IMR-90 (cell line): ENCODE data around the gene DMXL1. TPM values are rescaled to one million over a fixed set of nuclear protein-coding genes. Genes with fewer than 3 reads are reported as not detected.

ENCODE experiments used
- ATAC-seq: fragments of 200-7000 bp; cut with Tn5 transposase; 2 replicates; pipeline ENCODE4 v1.9.1; 2020; ENCODE audit warnings: low read depth, mild to moderate bottlenecking, moderate library complexity
- BruUV-seq: library from RNA; stranded (reverse); fragments of 400-500 nt; replicated peaks from 2 replicates; lab custom pipeline; 2021; lab: Mats Ljungman, UMichigan
- CTCF ChIA-PET: fragments of 300-600 bp; formaldehyde crosslinking; extraction: SDS; loops from one replicate; lab custom pipeline; 2021; ENCODE audit warnings: antibody characterized with exemption; lab: Yijun Ruan, JAX
- POLR2A ChIA-PET: fragments of 300-600 bp; sonication (Branson Sonifier 250); formaldehyde crosslinking; loops from one replicate; lab custom pipeline; 2022; ENCODE audit warnings: antibody characterized with exemption; ENCODE audit not compliant: unreplicated experiment; lab: Charles Lee
- DNase-seq: peaks from one replicate; pipeline ENCODE4 v3.0.0; 2013
- H2AFZ ChIP-seq: replicated peaks from 2 replicates; pipeline ENCODE3; 2013; ENCODE audit warnings: low read length, mild to moderate bottlenecking; ENCODE audit not compliant: poor library complexity
- H2AK5ac ChIP-seq: 2 replicates; pipeline ENCODE4 v1.6.1; 2013; ENCODE audit warnings: low read depth, low read length, inconsistent platforms
- H2AK9ac ChIP-seq: replicated peaks from 2 replicates; pipeline ENCODE3; 2013; ENCODE audit warnings: mild to moderate bottlenecking, low read depth, low read length, moderate library complexity; ENCODE audit not compliant: poor library complexity
- H2BK120ac ChIP-seq: 2 replicates; pipeline ENCODE4 v1.6.1; 2013; ENCODE audit warnings: low read depth, low read length, inconsistent platforms
- H2BK15ac ChIP-seq: 3 replicates; pipeline ENCODE4 v1.6.1; 2013; ENCODE audit warnings: low read depth, low read length, inconsistent platforms
- H2BK20ac ChIP-seq: 2 replicates; pipeline ENCODE4 v1.6.1; 2013; ENCODE audit warnings: low read depth, mild to moderate bottlenecking, inconsistent platforms, low read length, moderate library complexity
- H2BK5ac ChIP-seq: 2 replicates; pipeline ENCODE4 v1.6.1; 2013; ENCODE audit warnings: mild to moderate bottlenecking, low read depth, low read length, inconsistent platforms; ENCODE audit not compliant: poor library complexity, severe bottlenecking
- H3K14ac ChIP-seq: replicated peaks from 2 replicates; pipeline ENCODE4 v1.6.1; 2013; ENCODE audit warnings: low read depth, low read length, inconsistent platforms
- H3K18ac ChIP-seq: 2 replicates; pipeline ENCODE4 v1.6.1; 2013; ENCODE audit warnings: low read depth, low read length, control low read depth
- H3K23ac ChIP-seq: 2 replicates; pipeline ENCODE4 v1.6.1; 2013; ENCODE audit warnings: low read depth, low read length, inconsistent platforms
- H3K27ac ChIP-seq: 2 replicates; pipeline ENCODE4 v1.5.1; 2013; ENCODE audit warnings: mild to moderate bottlenecking, control low read depth, low read length; ENCODE audit not compliant: insufficient read depth
- H3K27me3 ChIP-seq: 2 replicates; pipeline ENCODE4 v1.6.1; 2013; ENCODE audit warnings: low read length; ENCODE audit not compliant: control insufficient read depth, insufficient read depth
- H3K36me3 ChIP-seq: 2 replicates; pipeline ENCODE4 v1.6.1; 2013; ENCODE audit warnings: low read length, mixed read lengths; ENCODE audit not compliant: control insufficient read depth, insufficient read depth
- H3K4ac ChIP-seq: 2 replicates; pipeline ENCODE4 v1.6.1; 2013; ENCODE audit warnings: low read depth, low read length, inconsistent platforms
- H3K4me1 ChIP-seq: 2 replicates; pipeline ENCODE4 v1.6.1; 2013; ENCODE audit warnings: low read length, mixed read lengths; ENCODE audit not compliant: control insufficient read depth, insufficient read depth
- H3K4me2 ChIP-seq: 2 replicates; pipeline ENCODE4 v1.6.1; 2013; ENCODE audit warnings: low read depth, mild to moderate bottlenecking, control low read depth, low read length, moderate library complexity
- H3K4me3 ChIP-seq: 2 replicates; pipeline ENCODE4 v1.5.1; 2013; ENCODE audit warnings: low read depth, mild to moderate bottlenecking, control low read depth, low read length, moderate library complexity; ENCODE audit not compliant: insufficient read depth
- H3K56ac ChIP-seq: 2 replicates; pipeline ENCODE4 v1.6.1; 2013; ENCODE audit warnings: low read length, inconsistent platforms; ENCODE audit not compliant: insufficient read depth; ENCODE audit errors: extremely low read depth
- H3K79me1 ChIP-seq, 2 experiments: 2 replicates each; pipeline ENCODE4 v1.6.1; 2013; ENCODE audit warnings: low read length in 2 of 2, inconsistent platforms in 1 of 2, low read depth in 1 of 2
- H3K9ac ChIP-seq: 2 replicates; pipeline ENCODE4 v1.6.1; 2013; ENCODE audit warnings: low read depth, low read length, control low read depth
- H3K9me1 ChIP-seq: 2 replicates; pipeline ENCODE4 v1.6.1; 2013; ENCODE audit warnings: low read length, inconsistent platforms; ENCODE audit not compliant: insufficient read depth
- H3K9me3 ChIP-seq: 2 replicates; pipeline ENCODE4 v1.6.1; 2013; ENCODE audit warnings: low read length; ENCODE audit not compliant: control insufficient read depth, insufficient read depth
- H4K20me1 ChIP-seq: 2 replicates; pipeline ENCODE4 v1.6.1; 2013; ENCODE audit warnings: low read length, inconsistent platforms; ENCODE audit not compliant: insufficient read depth
- H4K5ac ChIP-seq: 2 replicates; pipeline ENCODE4 v1.6.1; 2013; ENCODE audit warnings: mild to moderate bottlenecking, low read depth, low read length, control low read depth
- H4K8ac ChIP-seq, 2 experiments: 2 replicates each; pipeline ENCODE4 v1.6.1; 2013; ENCODE audit warnings: low read depth in 2 of 2, low read length in 2 of 2, control low read depth in 1 of 2, inconsistent platforms in 1 of 2
- H4K91ac ChIP-seq: 2 replicates; pipeline ENCODE4 v1.6.1; 2013; ENCODE audit warnings: low read depth, low read length, inconsistent platforms; ENCODE audit not compliant: insufficient read depth
- BHLHE40 ChIP-seq: fragments of 150-350 bp; IDR thresholded peaks from 2 replicates; pipeline ENCODE4 v1.6.1; 2016; ENCODE audit warnings: mild to moderate bottlenecking, low read depth, low read length
- MAFK ChIP-seq: IDR thresholded peaks from 2 replicates; pipeline ENCODE4 v1.6.1; 2012; ENCODE audit warnings: low read depth, low read length, improper control_type of control experiment
- NFE2L2 ChIP-seq: fragments of 150-350 bp; IDR thresholded peaks from 2 replicates; pipeline ENCODE4 v1.6.1; 2016; ENCODE audit warnings: low read depth, mild to moderate bottlenecking, low read length
- POLR2A ChIP-seq: IDR thresholded peaks from 2 replicates; pipeline ENCODE4 v1.6.1; 2012; ENCODE audit warnings: mild to moderate bottlenecking, low read depth, low read length
- RFX5 ChIP-seq: IDR thresholded peaks from 2 replicates; pipeline ENCODE4 v1.8.0; 2012; ENCODE audit warnings: low read depth, mild to moderate bottlenecking, low read length, moderate library complexity
- SMC3 ChIP-seq: fragments of 150-350 bp; IDR thresholded peaks from 2 replicates; pipeline ENCODE4 v1.6.1; 2016; ENCODE audit warnings: low read depth, mild to moderate bottlenecking, antibody characterized with exemption, low read length, moderate library complexity
- USF2 ChIP-seq: fragments of 150-350 bp; IDR thresholded peaks from 2 replicates; pipeline ENCODE4 v1.6.1; 2017; ENCODE audit warnings: mild to moderate bottlenecking, antibody characterized with exemption, low read length, low read depth
- WGBS, 2 experiments: methylation state at CpG; one replicate each; pipeline versions ENCODE4 v1.1.5 to v1.1.7; 2013; ENCODE audit warnings: missing lambda C conversion rate in 2 of 2; ENCODE audit not compliant: insufficient read length in 1 of 2; ENCODE audit errors: extremely low coverage in 2 of 2; 5-methylcytosine and 5-hydroxymethylcytosine counted together
- dilution Hi-C: fragments of 300-500 bp; cut with HindIII; formaldehyde crosslinking; loops from one replicate; pipeline ENCODE4 v1.14.3; 2018; ENCODE audit warnings: low sequenced_read_pairs; ENCODE audit not compliant: unreplicated experiment
- in situ Hi-C: fragments of 300-500 bp; cut with MboI; formaldehyde crosslinking; loops from 3 replicates; pipeline ENCODE4 v1.14.3; 2019; ENCODE audit warnings: low sequenced_read_pairs, inconsistent platforms, mixed read lengths
- intact Hi-C: fragments of 100-400 bp; cut with micrococcal nuclease; formaldehyde crosslinking; loops from 2 replicates; pipeline ENCODE4 v1.10.0; 2022
- polyA plus RNA-seq, 3 experiments: library from polyadenylated mRNA; depleted of rRNA; stranded (reverse); fragments of >200 nt; gene quantifications; 2 replicates each; pipeline ENCODE4 v1.2.3, GENCODE V29; 2012; ENCODE audit warnings: low replicate concordance in 1 of 3
- total RNA-seq: library from RNA; depleted of rRNA; stranded (reverse); fragments of >200 nt; gene quantifications from 2 replicates; pipeline ENCODE4 v1.2.3, GENCODE V29; 2012

DMXL1 gene
- total and polyA plus RNA-seq, 2 of the 4 experiments (the other 2 are of a cell fraction) = 8.1 to 21.5 TPM

- Histone ChIP-seq H2BK5ac (no peak overlapping the region), H4K91ac (no peak overlapping the region), H3K9ac (no peak overlapping the region), H3K14ac (no peak overlapping the region; the same call in 1 of the 2 replicates), H2AK5ac (0 out of 2 replicates have a peak overlapping the region, but pooled peaks have one; percentile 36), H3K4ac (peak overlapping the region; percentile 33; the same call in 1 of the 2 replicates), H3K9me1 (peaks cover 11% of the 10 kb centered on the region), H3K79me1 (peaks cover 23 to 47% of the 10 kb centered on the region in 2 experiments), H3K23ac (no peak overlapping the region), H4K5ac (no peak overlapping the region), H3K36me3 (no peaks in the 10 kb centered on the region), H2AK9ac (no peak overlapping the region), H2BK20ac (no peak overlapping the region), H2BK15ac (no peak overlapping the region), H3K4me3 (no peak overlapping the region), H3K9me3 (no peaks in the 10 kb centered on the region), H3K27ac (no peak overlapping the region), H4K8ac (no peak overlapping the region; a peak in 1 of 4 replicates), H3K4me2 (no peak overlapping the region), H2AFZ (no peak overlapping the region), H3K27me3 (no peaks in the 10 kb centered on the region), H4K20me1 (no peaks in the 10 kb centered on the region), H2BK120ac (no peak overlapping the region), H3K4me1 (peaks cover 13% of the 10 kb centered on the region), H3K18ac (no peak overlapping the region), H3K56ac (no peak overlapping the region)
- in situ Hi-C loops (no loop called here), dilution Hi-C loops (no loop called here), intact Hi-C loops (no loop called here)
- TF ChIP-seq MAFK (no peak), BHLHE40 (no peak), USF2 (no peak), NFE2L2 (no peak), SMC3 (no peak), RFX5 (no peak), POLR2A (no peak)
- DNase-seq = no peak
- ChIA-PET POLR2A (no interaction called here), CTCF (no interaction called here)
- BruUV-seq = no TSS peak
- WGBS, 2 experiments = no CpG with 5 or more reads among the region's 3 CpGs
- no peak for ATAC-seq
These were observed 204.8 kb downstream of the DMXL1 start for GRCh38 chr5:119275601-119276173.
